HG03108 (cell line): ENCODE measurements around the gene MCM7.
"Not testable (repeated sequence)": the region's sequence is repeated elsewhere in the genome, so short reads cannot be mapped to it uniquely, and the experiment has no call there.

Source experiments
- ATAC-seq: cut with Tn5 transposase; IDR thresholded peaks from one replicate; pipeline ENCODE4 v1.9.1; 2021; ENCODE audit warnings: moderate library complexity; ENCODE audit not compliant: unreplicated experiment

The MCM7 gene

GRCh38 chr7:100101016-100101862 is at the start of gene MCM7, which contains the start of gene AP4M1:
Gene MCM7 (minus strand): TSS chr7:100101397. CDS start chr7:100101294, 103 bp downstream.
Gene AP4M1 (plus strand): TSS chr7:100101643. CDS start chr7:100101715, 72 bp downstream.
- peak; percentile 86 for ATAC-seq

- ATAC-seq = peak; percentile 99
Observed at GRCh38 chr7:100148559-100149328, 47.5 kb upstream of the MCM7 start, which contains the start of gene LAMTOR4. Gene LAMTOR4 (plus strand): TSS chr7:100148918. CDS start chr7:100148973, 55 bp downstream.

GRCh38 chr7:100148225-100148558 is 47.0 kb upstream of the MCM7 start:
- no peak for ATAC-seq

GRCh38 chr7:100147278-100147677 is 46.1 kb upstream of the MCM7 start:
- no peak for ATAC-seq

GRCh38 chr7:100146350-100146749 is 45.2 kb upstream of the MCM7 start:
- ATAC-seq = not testable (repeated sequence)

GRCh38 chr7:100142461-100142860 is 41.3 kb upstream of the MCM7 start:
- ATAC-seq = no peak

GRCh38 chr7:100141555-100141949 is 40.4 kb upstream of the MCM7 start:
- no peak for ATAC-seq

- no peak for ATAC-seq
Observed at GRCh38 chr7:100137851-100138760, 36.9 kb upstream of the MCM7 start.

GRCh38 chr7:100132697-100133151 is 31.5 kb upstream of the MCM7 start:
- peak; percentile 60 for ATAC-seq

GRCh38 chr7:100132126-100132525 is 30.9 kb upstream of the MCM7 start:
- ATAC-seq = no peak

- no peak for ATAC-seq
Observed at GRCh38 chr7:100130608-100131453, 29.6 kb upstream of the MCM7 start.

GRCh38 chr7:100130220-100130607 is 29.0 kb upstream of the MCM7 start:
- ATAC-seq = not testable (repeated sequence)

GRCh38 chr7:100128637-100128963 is 27.4 kb upstream of the MCM7 start:
- ATAC-seq = no peak

GRCh38 chr7:100127866-100128636 is 26.9 kb upstream of the MCM7 start:
- peak; percentile 1 for ATAC-seq

- peak; percentile 50 for ATAC-seq
Observed at GRCh38 chr7:100126931-100127865, 26.0 kb upstream of the MCM7 start, which contains the start of gene MBLAC1. Gene MBLAC1 (plus strand): TSS chr7:100126967. CDS start chr7:100127396, 429 bp downstream.

GRCh38 chr7:100126239-100126930 is 25.2 kb upstream of the MCM7 start:
- ATAC-seq = no peak
